Right forelimb (tissue), 1 donor: ENCODE data around the gene ZSCAN5B.

Experiments used
- DNase-seq: peaks from one replicate; pipeline ENCODE4 v3.0.0-alpha.2; 2018

Gene ZSCAN5B

GRCh38 chr19:56142087-56142787, 55.3 kb downstream of the ZSCAN5B start:
- DNase-seq, result no peak

- no peak for DNase-seq
Observed at GRCh38 chr19:56141417-56141993, 56.1 kb downstream of the ZSCAN5B start.

- DNase-seq, result peak; percentile 100
Observed at GRCh38 chr19:56140583-56141416, 56.8 kb downstream of the ZSCAN5B start, which contains the start of gene ZNF444. Gene ZNF444 (plus strand): TSS chr19:56141287. CDS start chr19:56146912, 5,625 bp downstream.

GRCh38 chr19:56139847-56140582, 57.6 kb downstream of the ZSCAN5B start:
- no peak for DNase-seq
